ENCODE results near the gene ECSCR.

DNA sequence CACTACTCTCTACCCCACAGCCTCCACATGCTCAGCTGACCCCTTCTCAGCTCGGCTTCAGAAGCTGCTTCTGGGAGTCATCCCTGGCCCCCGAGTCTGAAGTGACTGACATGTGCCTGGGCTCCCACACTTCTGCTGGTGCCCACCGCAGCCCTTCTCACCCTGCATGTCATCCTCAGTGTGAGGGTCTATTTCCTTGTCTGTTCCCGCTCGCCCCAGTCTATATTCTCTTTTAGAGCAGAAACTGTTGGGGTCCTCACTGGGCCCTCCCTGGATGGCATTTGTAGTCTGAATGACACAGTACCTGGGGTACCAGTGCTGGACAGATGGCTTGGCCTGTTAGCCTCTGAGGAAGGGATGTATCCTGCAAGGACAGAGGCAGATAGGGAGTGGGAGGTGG, 5.3 kb downstream of the ECSCR start:
- TF ChIP-seq, protein P1, sequence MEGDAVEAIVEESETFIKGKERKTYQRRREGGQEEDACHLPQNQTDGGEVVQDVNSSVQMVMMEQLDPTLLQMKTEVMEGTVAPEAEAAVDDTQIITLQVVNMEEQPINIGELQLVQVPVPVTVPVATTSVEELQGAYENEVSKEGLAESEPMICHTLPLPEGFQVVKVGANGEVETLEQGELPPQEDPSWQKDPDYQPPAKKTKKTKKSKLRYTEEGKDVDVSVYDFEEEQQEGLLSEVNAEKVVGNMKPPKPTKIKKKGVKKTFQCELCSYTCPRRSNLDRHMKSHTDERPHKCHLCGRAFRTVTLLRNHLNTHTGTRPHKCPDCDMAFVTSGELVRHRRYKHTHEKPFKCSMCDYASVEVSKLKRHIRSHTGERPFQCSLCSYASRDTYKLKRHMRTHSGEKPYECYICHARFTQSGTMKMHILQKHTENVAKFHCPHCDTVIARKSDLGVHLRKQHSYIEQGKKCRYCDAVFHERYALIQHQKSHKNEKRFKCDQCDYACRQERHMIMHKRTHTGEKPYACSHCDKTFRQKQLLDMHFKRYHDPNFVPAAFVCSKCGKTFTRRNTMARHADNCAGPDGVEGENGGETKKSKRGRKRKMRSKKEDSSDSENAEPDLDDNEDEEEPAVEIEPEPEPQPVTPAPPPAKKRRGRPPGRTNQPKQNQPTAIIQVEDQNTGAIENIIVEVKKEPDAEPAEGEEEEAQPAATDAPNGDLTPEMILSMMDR (IDR thresholded peaks at IDR 0.05; ENCODE audit: low read depth, low read length): no peak
- TF ChIP-seq POLR2A (IDR thresholded peaks at IDR 0.05; ENCODE audit: extremely low read depth, insufficient read length): no peak
- TF ChIP-seq, protein P2, sequence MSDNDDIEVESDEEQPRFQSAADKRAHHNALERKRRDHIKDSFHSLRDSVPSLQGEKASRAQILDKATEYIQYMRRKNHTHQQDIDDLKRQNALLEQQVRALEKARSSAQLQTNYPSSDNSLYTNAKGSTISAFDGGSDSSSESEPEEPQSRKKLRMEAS (IDR thresholded peaks at IDR 0.05; ENCODE audit: low read depth, low read length): no peak
